Hepatocyte (in vitro differentiated cells): ENCODE data around the gene ERBB4. TPM values are rescaled to one million over a fixed set of nuclear protein-coding genes. Genes with fewer than 3 reads are reported as not detected.

ENCODE experiments used
- DNase-seq: peaks from one replicate; pipeline ENCODE4 v3.0.0-alpha.2; 2016; ENCODE audit warnings: low spot score
- H2AFZ ChIP-seq: fragments of 200-600 bp; sonication (generic); 2 replicates; pipeline ENCODE4 v1.6.0; 2016; ENCODE audit warnings: antibody characterized with exemption, mild to moderate bottlenecking
- H3K27ac ChIP-seq: fragments of 200-600 bp; sonication (generic); 2 replicates; pipeline ENCODE4 v1.5.1; 2016; ENCODE audit warnings: mild to moderate bottlenecking
- H3K27me3 ChIP-seq: fragments of 200-600 bp; sonication (generic); 2 replicates; pipeline ENCODE4 v1.6.1; 2016
- H3K36me3 ChIP-seq: fragments of 200-600 bp; sonication (generic); replicated peaks from 2 replicates; pipeline ENCODE4 v1.5.1; 2016; ENCODE audit warnings: low read depth; ENCODE audit not compliant: insufficient read depth
- H3K4me1 ChIP-seq: fragments of 200-600 bp; sonication (generic); 2 replicates; pipeline ENCODE4 v1.5.1; 2016; ENCODE audit warnings: mild to moderate bottlenecking, moderate library complexity; ENCODE audit not compliant: insufficient read depth
- H3K4me2 ChIP-seq: fragments of 200-600 bp; sonication (generic); 2 replicates; pipeline ENCODE4 v1.6.0; 2016
- H3K4me3 ChIP-seq: fragments of 200-600 bp; sonication (generic); 2 replicates; pipeline ENCODE4 v1.5.1; 2016; ENCODE audit warnings: mild to moderate bottlenecking
- H3K79me2 ChIP-seq: fragments of 200-600 bp; sonication (generic); 2 replicates; pipeline ENCODE4 v1.6.0; 2017; ENCODE audit warnings: mild to moderate bottlenecking
- H3K9me2 ChIP-seq: fragments of 200-600 bp; sonication (generic); replicated peaks from 2 replicates; pipeline ENCODE4 v1.6.0; 2017; ENCODE audit warnings: mild to moderate bottlenecking; ENCODE audit not compliant: insufficient read depth
- H3K9me3 ChIP-seq: fragments of 200-600 bp; sonication (generic); 2 replicates; pipeline ENCODE4 v1.5.1; 2016; ENCODE audit warnings: low read depth, mild to moderate bottlenecking
- H4K20me1 ChIP-seq: fragments of 200-600 bp; sonication (generic); 2 replicates; pipeline ENCODE4 v1.6.0; 2016; ENCODE audit warnings: mild to moderate bottlenecking; ENCODE audit not compliant: insufficient read depth, poor library complexity, severe bottlenecking
- CTCF ChIP-seq: fragments of 200-600 bp; sonication (generic); IDR thresholded peaks from 2 replicates; pipeline ENCODE4 v1.5.1; 2016; ENCODE audit warnings: antibody characterized with exemption, mild to moderate bottlenecking; ENCODE audit not compliant: poor library complexity
- EZH2 ChIP-seq: fragments of 200-600 bp; sonication (generic); IDR thresholded peaks from 2 replicates; pipeline ENCODE4 v1.6.1; 2016; ENCODE audit warnings: antibody characterized with exemption, mild to moderate bottlenecking, borderline replicate concordance
- EZH2phosphoT487 ChIP-seq: fragments of 200-600 bp; sonication (generic); IDR thresholded peaks from one replicate; pipeline ENCODE4 v1.6.1; 2018; ENCODE audit warnings: antibody characterized with exemption, mild to moderate bottlenecking, low read depth, moderate library complexity; ENCODE audit not compliant: unreplicated experiment, severe bottlenecking
- WGBS: methylation state at CpG from one replicate; pipeline ENCODE4 v1.1.6; 2016; ENCODE audit warnings: low lambda C conversion rate; ENCODE audit errors: missing lambda C conversion rate; 5-methylcytosine and 5-hydroxymethylcytosine counted together
- polyA plus RNA-seq: library from polyadenylated mRNA; unstranded; fragments of >200 nt; fragmentation: Nextera tagmentation; extraction: Ambion mirVana; gene quantifications from 2 replicates; pipeline ENCODE4 v1.2.1, GENCODE V29; 2016
- total RNA-seq: library from RNA; depleted of rRNA; stranded (reverse); fragments of >200 nt; gene quantifications from 2 replicates; pipeline ENCODE4 v1.2.3, GENCODE V29; 2014

Gene ERBB4
- total and polyA plus RNA-seq, 2 experiments from 2014 or later: 3.4 to 3.9 TPM

GRCh38 chr2:212099658-212100057 is 438.9 kb downstream of the ERBB4 start:
- no peaks in the 10 kb centered on the region for H3K36me3 ChIP-seq
- no peak for DNase-seq
- H3K27me3 ChIP-seq: no peaks in the 10 kb centered on the region
- H4K20me1 ChIP-seq: no peaks in the 10 kb centered on the region
- H3K79me2 ChIP-seq: no peaks in the 10 kb centered on the region
- H3K4me3 ChIP-seq: no peak overlapping the region
- no peak for TF ChIP-seq EZH2
- TF ChIP-seq CTCF: no peak
- TF ChIP-seq EZH2phosphoT487: no peak
- H3K4me2 ChIP-seq: no peak overlapping the region
- no peaks in the 10 kb centered on the region for H3K9me2 ChIP-seq
- H3K4me1 ChIP-seq: no peaks in the 10 kb centered on the region
- H3K27ac ChIP-seq: no peak overlapping the region
- no peaks in the 10 kb centered on the region for H3K9me3 ChIP-seq
- H2AFZ ChIP-seq: no peak overlapping the region

- no peak overlapping the region for H2AFZ ChIP-seq
- H3K4me3 ChIP-seq: no peak overlapping the region
- H3K27me3 ChIP-seq: no peaks in the 10 kb centered on the region
- no peaks in the 10 kb centered on the region for H3K9me3 ChIP-seq
- TF ChIP-seq CTCF: no peak
- no peak for TF ChIP-seq EZH2phosphoT487
- DNase-seq: no peak
- no peaks in the 10 kb centered on the region for H3K4me1 ChIP-seq
- H3K36me3 ChIP-seq: no peaks in the 10 kb centered on the region
- H3K9me2 ChIP-seq: no peaks in the 10 kb centered on the region
- H4K20me1 ChIP-seq: no peaks in the 10 kb centered on the region
- H3K27ac ChIP-seq: no peak overlapping the region
- no peak overlapping the region for H3K4me2 ChIP-seq
- no peaks in the 10 kb centered on the region for H3K79me2 ChIP-seq
Observed at GRCh38 chr2:212098966-212099365, 439.6 kb downstream of the ERBB4 start.

- H3K4me3 ChIP-seq: no peak overlapping the region
- TF ChIP-seq EZH2phosphoT487 (no peak), CTCF (no peak), EZH2 (no peak)
- H3K9me3 ChIP-seq: no peaks in the 10 kb centered on the region
- H4K20me1 ChIP-seq: no peaks in the 10 kb centered on the region
- no peaks in the 10 kb centered on the region for H3K27me3 ChIP-seq
- H3K4me1 ChIP-seq: no peaks in the 10 kb centered on the region
- DNase-seq: no peak
- no peak overlapping the region for H2AFZ ChIP-seq
- no peaks in the 10 kb centered on the region for H3K36me3 ChIP-seq
- H3K27ac ChIP-seq: no peak overlapping the region
- H3K9me2 ChIP-seq: no peaks in the 10 kb centered on the region
- WGBS: 70% methylated on average over 1 of the region's 1 CpG
- H3K4me2 ChIP-seq: no peak overlapping the region
- no peaks in the 10 kb centered on the region for H3K79me2 ChIP-seq
Observed at GRCh38 chr2:212097001-212097400, 441.6 kb downstream of the ERBB4 start.

- DNase-seq: no peak
- 54% methylated on average over 1 of the region's 1 CpG for WGBS
- no peaks in the 10 kb centered on the region for H4K20me1 ChIP-seq
- H3K27ac ChIP-seq: no peak overlapping the region
- H3K4me2 ChIP-seq: no peak overlapping the region
- H2AFZ ChIP-seq: no peak overlapping the region
- no peaks in the 10 kb centered on the region for H3K27me3 ChIP-seq
- no peaks in the 10 kb centered on the region for H3K9me2 ChIP-seq
- H3K9me3 ChIP-seq: no peaks in the 10 kb centered on the region
- no peaks in the 10 kb centered on the region for H3K36me3 ChIP-seq
- no peaks in the 10 kb centered on the region for H3K79me2 ChIP-seq
- H3K4me3 ChIP-seq: no peak overlapping the region
- no peaks in the 10 kb centered on the region for H3K4me1 ChIP-seq
- TF ChIP-seq CTCF (no peak), EZH2phosphoT487 (no peak), EZH2 (no peak)
Observed at GRCh38 chr2:212089873-212090272, 448.7 kb downstream of the ERBB4 start.
